Posterior vena cava (tissue), 2 donors: ENCODE data around the gene AANAT. TPM values are rescaled to one million over a fixed set of nuclear protein-coding genes. Genes with fewer than 3 reads are reported as not detected.
"Not testable (repeated sequence)": the region's sequence is repeated elsewhere in the genome, so short reads cannot be mapped to it uniquely, and the experiment has no call there.

Source experiments
- DNase-seq: peaks from one replicate; pipeline ENCODE4 v3.0.0-alpha.2; 2020; ENCODE audit warnings: low spot score
- intact Hi-C, 2 donors: fragments of 100-400 bp; cut with DNase I; formaldehyde crosslinking; loops; one replicate each; pipeline versions ENCODE4 v1.14.1 to v1.14.2; 2022 to 2023
- total RNA-seq, 2 donors: library from RNA; stranded (reverse); fragmentation: NEBNext Ultra II Directional; extraction: Animal tissue kit (Norgen Biotek cat#: 25700); gene quantifications; one replicate each; pipeline ENCODE4 v1.2.1, GENCODE V29; 2021
- donor health status: DM: yes; HTN: yes; CAD: no.
- donor health status: DM: yes; HTN: yes; CAD: no.

The AANAT gene
- total RNA-seq, 2 donors from 2014 or later, result not detected

- intact Hi-C loops, DNase-seq: not testable (repeated sequence)
Measured at GRCh38 chr17:76514355-76514754, 47.0 kb downstream of the AANAT start.

DNA sequence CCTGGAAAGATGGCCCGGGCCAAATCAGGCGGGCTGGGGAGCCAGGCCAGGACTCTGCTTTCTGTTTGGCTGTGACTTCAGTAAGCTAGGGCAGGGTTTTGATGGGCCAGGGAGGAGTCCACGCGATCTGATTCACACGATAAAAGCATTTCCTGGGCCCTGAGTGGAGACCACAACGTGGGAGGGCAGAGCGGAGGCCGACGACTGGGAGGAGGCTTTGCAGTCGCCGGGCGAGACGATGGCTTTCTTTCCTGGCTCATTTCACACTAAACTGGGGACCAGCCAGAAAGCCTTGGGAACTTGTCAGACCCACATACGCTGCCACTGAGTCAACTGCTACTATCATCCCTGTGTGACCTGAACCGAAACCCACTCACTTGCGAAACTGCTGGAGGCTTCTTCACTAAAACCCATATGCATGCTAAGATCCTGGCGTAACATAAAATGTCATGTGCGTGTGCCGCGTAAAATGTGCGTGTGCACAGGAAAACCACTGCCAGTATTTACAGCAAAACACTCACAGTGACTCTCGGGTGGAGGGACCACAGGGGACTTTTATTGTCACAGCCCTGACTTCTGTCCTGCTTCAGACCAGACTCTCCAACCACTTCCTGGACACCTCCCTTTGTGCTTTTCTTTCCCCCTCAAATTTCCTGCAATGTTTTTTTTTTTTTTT, 48.0 kb downstream of the AANAT start:
- peak; percentile 93 for DNase-seq
- intact Hi-C loops, result no loop called here

GRCh38 chr17:76517638-76518038, 50.2 kb downstream of the AANAT start:
- intact Hi-C loops, result no loop called here
- peak; percentile 78 for DNase-seq

DNA sequence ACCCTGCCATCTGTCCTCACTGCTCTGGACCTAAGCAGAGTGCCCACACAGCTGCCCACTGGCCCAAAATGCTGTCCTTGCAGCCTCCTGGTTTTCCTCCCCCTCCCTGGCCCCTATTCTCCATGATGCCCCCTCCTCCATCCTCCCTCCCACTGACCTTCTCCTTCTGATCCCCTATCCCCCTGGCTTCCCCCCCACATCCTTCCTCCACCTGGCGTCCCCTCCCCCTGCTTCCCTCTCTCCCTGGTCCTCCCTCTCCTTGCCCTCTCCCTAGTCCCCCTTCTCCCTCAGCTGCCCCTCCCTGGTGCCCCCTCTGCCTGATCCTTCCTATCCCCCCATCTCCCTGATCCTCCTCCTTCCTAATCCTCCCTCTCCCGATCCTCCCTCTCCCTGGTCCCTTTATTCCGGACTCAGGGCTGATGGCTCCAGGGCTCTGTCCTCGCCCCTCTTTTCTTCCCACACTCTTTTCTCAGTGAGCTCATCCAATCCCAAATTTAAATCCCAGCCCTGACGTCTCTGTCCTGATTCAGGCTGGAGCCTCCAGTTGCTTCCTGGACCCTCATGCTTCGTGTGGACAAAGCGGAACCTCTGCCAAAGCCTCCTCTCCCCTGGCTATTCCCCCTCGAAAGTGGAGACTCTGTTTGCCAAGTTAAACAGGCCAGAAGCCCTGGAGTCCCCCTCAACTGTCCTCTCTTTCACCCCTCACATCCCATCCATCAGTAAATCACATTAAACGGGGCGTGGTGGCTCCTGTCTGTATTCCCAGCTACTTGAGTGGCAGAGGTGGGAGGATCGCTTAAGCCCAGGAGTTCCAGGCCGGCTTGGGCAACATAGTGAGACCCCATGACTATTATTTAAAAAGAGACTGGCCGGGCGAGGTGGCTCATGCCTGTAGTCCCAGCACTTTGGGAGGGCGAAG, 51.9 kb downstream of the AANAT start:
- DNase-seq, result peak; percentile 49
- intact Hi-C loops, result no loop called here

Other genes with a start within 250 kb of the AANAT start
- 1 to 10 TPM; 1.9 TPM for gene RNF157, start 227.1 kb upstream of the AANAT start, total RNA-seq
- gene UBALD2, start 202.3 kb upstream of the AANAT start, total RNA-seq, result 10 to 100 TPM; 21.7 to 22.5 TPM
- 1 to 10 TPM in 1 of 2 donors, under 1 TPM in 1; 0.83 to 1.6 TPM for gene QRICH2, start 159.3 kb upstream of the AANAT start, total RNA-seq
- gene PRPSAP1, start 113.7 kb upstream of the AANAT start, total RNA-seq, result 10 to 100 TPM; 33.7 to 34.8 TPM
- 10 to 100 TPM; 13.8 to 36.6 TPM for gene SPHK1, start 83.0 kb upstream of the AANAT start, total RNA-seq
- 10 to 100 TPM; 17.2 to 17.9 TPM for gene UBE2O, start 14.5 kb upstream of the AANAT start, total RNA-seq
- 10 to 100 TPM; 26.7 to 31.4 TPM for gene RHBDF2, start 33.8 kb downstream of the AANAT start, total RNA-seq
- 10 to 100 TPM; 16.3 to 24.5 TPM for gene CYGB, start 70.1 kb downstream of the AANAT start, total RNA-seq
- 1 to 10 TPM; 1.6 to 4.7 TPM for gene PRCD, start 72.4 kb downstream of the AANAT start, total RNA-seq
- 1 to 10 TPM; 3.0 to 3.1 TPM for gene ST6GALNAC2, start 118.3 kb downstream of the AANAT start, total RNA-seq
- gene ST6GALNAC1, start 176.2 kb downstream of the AANAT start, total RNA-seq, result 1 to 10 TPM; 2.0 to 2.3 TPM
- 100 to 1,000 TPM; 343 to 428 TPM for gene MXRA7, start 243.4 kb downstream of the AANAT start, total RNA-seq